Activated CD4-positive, CD25-positive, alpha-beta regulatory T cell treated with anti-CD3 and anti-CD28 coated beads, Interleukin-2, amount 50 U/mL, for 24 hours (primary cell): Measurements from ENCODE around the gene PRRX2.
"Not testable (repeated sequence)": the region's sequence is repeated elsewhere in the genome, so short reads cannot be mapped to it uniquely, and the experiment has no call there.

ENCODE experiments used
- ATAC-seq, 2 donors: fragments of 150-1000 bp; cut with Tn5 transposase; one replicate each; pipeline ENCODE4 v1.10.0; 2021; ENCODE audit warnings: mild to moderate bottlenecking in 1 of 2, moderate library complexity in 1 of 2

PRRX2 gene

GRCh38 chr9:129761901-129762369, 96.5 kb downstream of the PRRX2 start:
- ATAC-seq: no peak

GRCh38 chr9:129762370-129762984, 97.0 kb downstream of the PRRX2 start:
- ATAC-seq: not testable (repeated sequence)

GRCh38 chr9:129762985-129763926, 97.8 kb downstream of the PRRX2 start:
- no peak for ATAC-seq

- no peak for ATAC-seq
Measured at GRCh38 chr9:129765764-129766317, 100.4 kb downstream of the PRRX2 start.

- no peak for ATAC-seq
Measured at GRCh38 chr9:129768486-129768885, 103.0 kb downstream of the PRRX2 start.

- no peak for ATAC-seq
Measured at GRCh38 chr9:129769669-129770068, 104.2 kb downstream of the PRRX2 start.

- no peak for ATAC-seq
Measured at GRCh38 chr9:129770741-129771140, 105.3 kb downstream of the PRRX2 start.
